Psoas muscle (tissue), 8 donors: ENCODE data around the gene VPS37B. TPM values are rescaled to one million over a fixed set of nuclear protein-coding genes. Genes with fewer than 3 reads are reported as not detected.

Experiments used
- ATAC-seq, 4 donors: fragments of 200-7000 bp; cut with Tn5 transposase; one replicate each; pipeline ENCODE4 v1.9.1; 2020; ENCODE audit warnings: moderate library complexity in 3 of 4, mild to moderate bottlenecking in 2 of 4
- DNase-seq, 2 donors: peaks; one replicate each; pipeline ENCODE4 v3.0.0-alpha.2; 2020
- H3K27ac ChIP-seq: fragments of 200-600 bp; one replicate; pipeline ENCODE4 v1.8.0; 2022
- H3K27me3 ChIP-seq, 3 donors: fragments of 200-600 bp in 1 of 3; one replicate each; pipeline versions ENCODE4 v1.6.1 to v1.8.0; 2013 to 2022; ENCODE audit warnings: low read length in 2 of 3, mild to moderate bottlenecking in 2 of 3, moderate library complexity in 1 of 3; ENCODE audit not compliant: insufficient read depth in 3 of 3
- H3K36me3 ChIP-seq, 2 donors: fragments of 200-600 bp in 1 of 2; one replicate each; pipeline versions ENCODE4 v1.6.1 to v1.8.0; 2013 to 2022; ENCODE audit warnings: low read depth in 1 of 2, mild to moderate bottlenecking in 1 of 2, moderate library complexity in 1 of 2; ENCODE audit not compliant: insufficient read depth in 1 of 2
- H3K4me1 ChIP-seq: fragments of 200-600 bp; one replicate; pipeline ENCODE4 v1.8.0; 2022
- H3K4me3 ChIP-seq: fragments of 200-600 bp; one replicate; pipeline ENCODE4 v1.8.0; 2022; ENCODE audit warnings: mild to moderate bottlenecking
- H3K9me3 ChIP-seq: fragments of 200-600 bp; one replicate; pipeline ENCODE4 v1.8.0; 2022
- CTCF ChIP-seq: fragments of 200-600 bp; IDR thresholded peaks from one replicate; pipeline ENCODE4 v1.8.0; 2022; ENCODE audit warnings: antibody characterized with exemption
- WGBS, 3 donors: extraction: QIAGEN DNeasy Blood & Tissue Kit; methylation state at CpG; one replicate each; pipeline versions ENCODE4 v1.1.6 to v1.1.7; 2013; 5-methylcytosine and 5-hydroxymethylcytosine counted together
- intact Hi-C, 2 donors: fragments of 100-400 bp; cut with DNase I; formaldehyde crosslinking; loops; one replicate each; pipeline versions ENCODE4 v1.11.0 to v1.14.2; 2022
- polyA plus RNA-seq, 3 donors: library from polyadenylated mRNA; stranded (reverse); fragments of 200-250 nt; gene quantifications; one replicate each; pipeline ENCODE4 v1.2.3, GENCODE V29; 2013
- total RNA-seq, 4 donors: library from RNA; stranded (reverse); fragmentation: NEBNext Ultra II Directional in 2 of 4; extraction: Animal tissue kit (Norgen Biotek cat#: 25700) in 2 of 4; gene quantifications; one replicate each; pipeline versions ENCODE4 v1.2.1 to v1.2.4, GENCODE V29; 2021 to 2023
- donor health status: healthy with polysubstance abuse.
- donor health status: DM: no; HTN: no; CAD: no; lungs with moderate emphysema.
- donor health status: Bipolar disorder and iron deficiency.
- donor health status: healthy.
- donor health status: DM: yes; HTN: yes; CAD: no.
- donor health status: DM: no; HTN: no; CAD: no.
- donor health status: DM: no; HTN: no; CAD: no.
- donor health status: DM: yes; HTN: yes; CAD: no.

VPS37B gene
- total and polyA plus RNA-seq, 7 donors, result 3.2 to 11.1 (median 8.9) TPM

GRCh38 chr12:122888232-122888752 is 7.6 kb downstream of the VPS37B start:
- peak overlapping the region; percentile 70 for H3K27ac ChIP-seq
- ATAC-seq, result peak; percentile 56 to 67 (median 58)
- peaks cover 65% of the 10 kb centered on the region for H3K4me1 ChIP-seq
- H3K9me3 ChIP-seq, result no peaks in the 10 kb centered on the region
- no peaks in the 10 kb centered on the region for H3K36me3 ChIP-seq
- DNase-seq, result no peak
- WGBS, 3 donors, result 14 to 28% (median 20%) methylated on average over 12 of the region's 12 CpGs
- H3K4me3 ChIP-seq, result peak overlapping the region; percentile 37
- no peaks in the 10 kb centered on the region for H3K27me3 ChIP-seq
- intact Hi-C loops, result no loop called here
- TF ChIP-seq CTCF, result no peak

GRCh38 chr12:122887819-122888212 is 8.1 kb downstream of the VPS37B start:
- Histone ChIP-seq H3K27ac (peak overlapping the region; percentile 70), H3K4me1 (peaks cover 60% of the 10 kb centered on the region), H3K27me3 (no peaks in the 10 kb centered on the region), H3K4me3 (no peak overlapping the region), H3K9me3 (no peaks in the 10 kb centered on the region), H3K36me3 (no peaks in the 10 kb centered on the region)
- DNase-seq (no peak), ATAC-seq (no peak)
- WGBS, 3 donors, result 85 to 89% (median 85%) methylated on average over 5 of the region's 5 CpGs
- intact Hi-C loops, result no loop called here
- no peak for TF ChIP-seq CTCF

GRCh38 chr12:122886851-122887818 is 8.8 kb downstream of the VPS37B start:
- Histone ChIP-seq H3K9me3 (no peaks in the 10 kb centered on the region), H3K27ac (peak overlapping the region; percentile 70), H3K4me1 (peaks cover 53% of the 10 kb centered on the region), H3K4me3 (no peak overlapping the region), H3K36me3 (no peaks in the 10 kb centered on the region), H3K27me3 (no peaks in the 10 kb centered on the region)
- 51 to 66% (median 53%) methylated on average over 10 of the region's 10 CpGs for WGBS, 3 donors
- intact Hi-C loops, result no loop called here
- DNase-seq (no peak), ATAC-seq (peak; percentile 20 to 50 (median 36))
- no peak for TF ChIP-seq CTCF

GRCh38 chr12:122886161-122886560 is 9.8 kb downstream of the VPS37B start:
- WGBS, 3 donors, result 90 to 91% (median 91%) methylated on average over 8 of the region's 8 CpGs
- TF ChIP-seq CTCF, result no peak
- intact Hi-C loops, result no loop called here
- no peak for DNase-seq
- ATAC-seq, result no peak
- Histone ChIP-seq H3K27me3 (no peaks in the 10 kb centered on the region), H3K4me1 (peaks cover 48% of the 10 kb centered on the region), H3K9me3 (no peaks in the 10 kb centered on the region), H3K27ac (no peak overlapping the region), H3K4me3 (no peak overlapping the region), H3K36me3 (no peaks in the 10 kb centered on the region)
